DMS153 (cell line): ENCODE measurements around the gene HLA-DPA1.
"Not testable (repeated sequence)": the region's sequence is repeated elsewhere in the genome, so short reads cannot be mapped to it uniquely, and the experiment has no call there.

Source experiments
- DNase-seq: peaks from one replicate; lab custom pipeline; 2025; lab: John Stamatoyannopoulos, UW

HLA-DPA1 gene

DNA sequence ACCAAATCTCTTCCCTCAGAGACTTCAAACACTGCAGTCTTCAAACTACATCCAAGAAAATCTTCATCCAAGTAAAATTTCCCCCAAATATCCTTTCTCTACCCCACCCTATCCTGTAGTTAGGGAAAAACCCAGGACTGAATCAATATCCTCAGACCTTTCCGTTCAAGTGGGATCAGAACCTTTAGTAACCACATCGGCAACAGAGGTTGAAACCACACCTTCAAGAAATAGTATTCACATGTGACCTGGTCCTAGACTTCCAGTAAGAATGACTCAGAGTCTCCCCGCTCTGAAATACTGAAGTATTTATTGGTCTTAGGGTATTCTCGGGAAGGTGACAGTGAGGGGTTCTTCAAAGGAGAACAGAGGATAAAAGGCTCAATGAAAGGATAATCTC is 8.7 kb downstream of the HLA-DPA1 start:
- no peak for DNase-seq

DNA sequence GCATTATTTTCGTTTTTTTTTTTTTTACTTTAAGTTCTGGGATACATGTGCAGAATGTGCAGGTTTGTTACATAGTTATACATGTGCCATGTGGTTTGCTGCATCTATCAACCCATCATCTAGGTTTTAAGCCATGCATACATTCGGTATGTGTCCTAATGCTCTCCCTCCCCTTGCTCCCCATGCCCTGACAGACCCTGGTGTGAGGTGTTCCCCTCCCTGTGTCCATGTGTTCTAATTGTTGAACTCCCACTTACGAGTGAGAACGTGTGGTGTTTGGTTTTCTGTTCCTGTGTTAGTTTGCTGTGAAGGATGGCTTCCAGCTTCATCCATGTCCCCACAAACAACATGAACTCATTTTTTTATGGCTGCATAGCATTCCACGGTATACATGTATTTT is 10.0 kb downstream of the HLA-DPA1 start:
- not testable (repeated sequence) for DNase-seq

DNA sequence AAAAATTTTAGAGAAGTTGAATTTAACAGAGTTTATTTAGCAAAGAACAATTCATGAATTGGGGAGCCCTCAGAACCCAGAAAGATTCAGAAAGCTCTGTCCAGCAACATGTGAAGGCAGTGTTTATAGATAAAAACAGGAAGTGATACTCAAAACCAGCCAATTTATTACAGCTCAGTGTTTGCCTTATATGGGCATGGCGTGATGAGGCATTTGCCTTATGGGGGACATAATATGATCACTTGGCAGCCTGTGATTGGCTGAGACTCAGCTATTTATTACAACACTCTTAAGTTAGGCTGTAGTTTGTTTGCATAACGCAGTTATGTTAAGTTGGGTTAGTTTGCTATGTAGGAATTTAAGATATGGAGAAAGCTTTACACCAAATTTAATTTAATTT is 11.5 kb downstream of the HLA-DPA1 start:
- DNase-seq, result no peak

DNA sequence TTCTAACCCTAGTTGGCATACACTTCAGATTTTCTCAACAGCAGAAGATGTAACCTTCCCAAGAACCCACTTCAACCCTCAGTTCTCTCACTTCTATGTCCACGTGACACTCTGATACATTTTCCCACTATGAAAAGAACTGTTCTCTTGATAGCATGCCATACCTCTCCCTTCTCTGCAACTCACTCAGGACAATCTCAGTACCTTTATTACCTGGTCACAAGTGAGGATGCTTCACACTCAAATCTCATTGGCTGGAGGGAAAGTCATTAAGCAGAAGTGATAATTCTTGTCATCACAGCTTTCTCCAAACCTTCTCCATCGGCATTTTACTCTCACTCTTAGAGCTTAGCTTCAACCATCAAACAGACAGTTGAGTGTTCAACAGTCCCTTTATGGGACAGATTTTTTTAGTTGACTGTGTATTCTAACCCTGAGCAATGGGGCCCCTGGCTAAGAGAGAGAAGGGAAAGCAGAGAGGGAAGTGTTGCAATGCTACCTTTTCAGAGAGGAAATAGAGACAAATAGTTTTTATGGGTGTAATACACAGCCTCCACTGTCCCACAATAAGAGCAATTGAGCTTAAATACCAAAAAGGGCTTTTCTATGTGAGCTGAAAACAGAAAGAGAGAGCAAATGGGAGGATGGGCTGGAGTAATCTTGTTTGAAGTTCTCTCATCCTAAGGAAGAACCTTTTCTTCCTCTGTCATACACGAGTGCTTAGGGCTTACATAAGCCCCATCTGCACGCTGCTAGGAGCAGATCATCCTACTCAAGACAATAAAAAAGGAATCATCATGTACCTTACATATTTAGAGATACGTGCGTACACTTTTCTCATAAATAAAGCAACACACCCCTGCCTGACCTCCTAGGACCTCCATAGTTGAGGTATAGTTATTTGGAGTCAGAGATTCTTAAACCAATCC is 16.0 kb downstream of the HLA-DPA1 start:
- no peak for DNase-seq

DNA sequence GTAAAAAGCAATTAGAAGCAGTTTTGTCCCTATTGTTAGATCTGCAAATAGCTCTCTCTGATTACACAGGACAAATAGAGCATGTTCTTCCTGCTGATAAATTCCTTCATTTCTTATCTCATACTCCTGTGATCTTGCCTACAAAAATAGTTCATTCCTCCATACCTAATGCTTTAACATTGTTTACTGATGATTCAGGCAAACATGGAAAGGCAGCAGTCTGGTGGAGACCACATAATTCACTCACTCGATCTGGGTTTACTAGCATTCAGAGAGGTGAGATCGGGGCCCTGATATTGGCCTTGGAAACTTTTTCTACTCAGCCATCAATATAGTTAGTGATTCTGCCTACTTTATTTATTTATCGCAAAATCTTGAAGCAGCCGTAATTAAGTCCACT is 20.2 kb downstream of the HLA-DPA1 start:
- no peak for DNase-seq

DNA sequence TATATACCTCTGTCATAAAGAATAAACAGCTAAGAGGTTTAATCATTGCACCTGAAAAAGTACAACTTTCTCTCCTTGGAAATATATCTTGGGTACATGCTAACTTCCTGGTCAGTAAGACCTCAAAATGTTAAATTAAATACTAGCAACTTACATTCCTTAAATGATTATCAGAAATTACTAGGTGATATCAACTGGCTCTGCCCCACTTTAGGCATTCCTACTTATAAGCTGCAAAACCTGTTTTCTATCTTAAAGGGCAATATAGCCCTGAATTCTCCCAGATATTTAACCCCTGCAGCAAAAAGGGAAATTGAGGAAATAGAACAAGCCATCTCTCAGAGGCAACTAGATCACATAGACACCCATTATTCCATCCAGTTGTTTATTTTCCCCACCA is 20.8 kb downstream of the HLA-DPA1 start:
- DNase-seq, result no peak

DNA sequence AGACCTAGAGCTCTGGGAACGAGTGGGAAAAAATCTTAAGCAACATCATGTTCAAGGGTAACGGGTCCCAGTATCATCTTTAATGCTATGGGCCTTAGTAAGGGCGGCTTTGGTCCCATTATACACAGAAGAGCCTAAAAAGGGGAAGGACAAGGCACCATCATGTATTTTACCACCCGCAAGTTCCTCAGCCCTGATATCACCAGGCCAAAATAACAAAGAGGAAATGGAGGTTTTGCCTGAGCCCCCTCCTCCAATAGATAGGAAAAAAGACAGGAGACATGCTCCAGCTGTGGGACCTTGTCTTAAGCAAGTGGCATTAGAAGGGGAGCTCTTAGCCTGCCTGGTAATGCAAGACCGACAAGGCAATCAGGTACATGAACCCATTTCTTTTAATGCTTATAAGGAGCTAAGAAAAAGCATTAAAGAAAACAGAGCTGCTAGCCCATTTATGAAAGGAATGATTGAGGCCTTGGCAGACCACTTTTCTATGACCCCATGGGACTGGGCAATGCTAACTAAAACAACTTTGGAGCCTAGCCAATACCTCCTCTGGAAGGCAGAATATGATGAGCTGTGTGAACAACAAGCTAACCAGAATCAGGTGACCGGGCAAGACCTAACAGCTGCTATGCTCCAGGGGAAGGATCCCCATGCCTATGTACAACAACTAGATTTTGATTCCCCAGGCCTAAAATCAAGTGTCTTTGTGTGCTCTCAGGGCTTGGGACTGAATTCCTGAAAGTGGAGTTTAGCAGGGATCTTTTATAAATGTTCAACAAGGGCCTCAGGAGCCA is 23.2 kb downstream of the HLA-DPA1 start:
- DNase-seq, result no peak

DNA sequence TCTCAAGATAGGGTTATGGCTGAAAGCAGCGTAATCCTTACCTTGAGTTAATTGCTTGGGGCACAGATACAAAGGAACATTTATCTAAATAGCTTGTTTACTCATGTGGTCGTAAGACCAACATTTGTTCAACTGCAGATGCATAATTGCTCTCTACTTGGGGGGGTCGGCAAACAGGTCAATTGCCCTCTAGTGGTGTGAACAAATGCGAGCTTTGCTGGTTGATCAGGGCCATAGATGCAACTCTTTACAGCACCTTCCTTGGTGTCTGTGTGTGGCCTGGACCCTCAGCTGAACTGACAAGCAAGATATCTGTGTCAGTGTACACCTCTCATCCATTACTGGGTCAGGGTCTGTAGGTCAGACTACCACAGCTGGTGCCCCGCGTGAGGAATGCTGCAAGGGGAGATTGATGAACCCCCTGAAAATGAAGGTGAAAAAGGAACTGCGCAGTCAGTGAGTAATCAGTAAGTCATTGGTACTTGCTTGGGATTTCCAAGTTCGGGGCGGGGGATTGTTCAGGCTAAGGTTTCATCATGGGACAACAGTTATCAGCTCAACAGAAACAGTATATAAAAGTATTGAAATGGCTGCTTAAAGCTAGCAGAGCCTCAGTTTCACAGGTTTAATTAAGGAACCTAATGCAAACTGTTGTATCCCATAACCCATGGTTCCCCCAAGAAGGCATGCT is 24.0 kb downstream of the HLA-DPA1 start:
- DNase-seq, result no peak

DNA sequence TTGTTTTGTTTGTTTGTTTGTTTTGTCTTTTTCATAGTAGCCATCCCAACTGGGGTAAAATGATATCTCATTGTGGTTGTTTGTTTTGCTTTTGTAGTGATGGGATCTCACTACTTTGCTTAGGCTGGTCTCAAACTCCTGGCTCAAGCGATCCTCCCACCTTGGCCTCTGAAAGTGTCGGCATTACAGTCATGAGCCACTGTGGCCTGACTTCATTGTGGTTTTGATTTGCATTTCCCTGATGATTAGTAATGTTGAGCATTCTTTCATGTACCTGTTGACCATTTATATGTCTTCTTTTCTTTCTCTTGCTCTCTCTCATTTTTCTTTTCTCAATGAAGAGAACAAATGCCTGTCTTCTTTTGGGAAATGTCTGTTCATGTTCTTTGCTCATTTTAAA is 33.3 kb downstream of the HLA-DPA1 start:
- DNase-seq, result no peak

DNA sequence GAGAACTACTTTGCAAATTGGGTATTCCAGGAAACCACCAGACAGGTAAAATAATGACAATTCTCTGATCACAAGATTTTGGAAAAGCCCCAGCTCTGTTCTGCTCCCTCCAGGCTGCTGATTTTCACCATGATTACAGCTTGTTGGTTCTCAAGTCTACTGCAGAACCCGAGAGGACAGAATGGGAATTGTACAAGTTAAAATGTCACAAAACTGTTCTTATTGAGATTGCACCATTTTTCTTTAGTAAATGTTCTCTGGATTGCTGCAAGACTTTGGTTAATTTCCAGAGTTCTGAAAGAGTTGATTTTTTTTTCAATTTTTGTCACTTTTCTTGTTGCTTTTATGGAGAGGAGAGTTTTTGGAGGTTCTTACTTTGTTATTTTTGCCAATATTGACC is 36.9 kb downstream of the HLA-DPA1 start:
- DNase-seq, result no peak

DNA sequence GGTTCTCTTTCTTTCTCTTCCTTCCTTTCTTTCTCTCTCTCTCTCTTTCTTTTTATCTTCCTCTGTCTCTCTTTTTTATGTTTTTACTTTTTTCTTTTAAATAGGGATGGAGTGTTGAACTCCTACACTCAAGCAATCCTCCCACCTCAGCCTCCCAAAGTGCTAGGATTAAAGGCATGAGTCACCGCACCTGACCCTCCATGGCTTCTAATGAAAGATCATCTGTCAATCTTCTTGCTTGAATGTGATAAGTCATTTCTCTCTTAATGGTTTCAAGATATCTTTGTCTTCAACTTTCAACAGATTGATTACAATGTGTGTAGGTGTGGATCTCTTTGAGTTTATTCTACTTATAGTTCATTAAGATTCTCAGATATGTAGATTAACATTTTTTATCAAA is 38.9 kb downstream of the HLA-DPA1 start:
- DNase-seq, result no peak

DNA sequence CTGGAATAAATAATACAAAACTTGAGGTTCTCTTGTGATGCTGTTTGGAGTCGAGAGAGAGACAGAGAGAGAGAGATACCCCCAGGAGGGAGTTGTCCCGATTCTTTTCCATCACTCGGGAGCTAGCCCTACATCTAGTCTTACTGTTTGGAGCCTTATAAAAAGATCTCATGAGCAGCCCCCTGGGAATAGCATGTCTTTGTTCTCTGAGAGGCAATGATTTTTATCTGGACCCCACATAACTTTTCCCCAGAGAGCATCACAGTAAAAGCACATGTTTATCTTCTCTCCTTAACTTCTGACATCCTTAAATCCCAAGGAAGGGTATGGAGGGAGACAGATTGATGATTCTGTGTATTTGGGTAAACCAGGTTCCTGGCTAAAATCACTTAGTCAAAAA is 43.2 kb downstream of the HLA-DPA1 start:
- no peak for DNase-seq

DNA sequence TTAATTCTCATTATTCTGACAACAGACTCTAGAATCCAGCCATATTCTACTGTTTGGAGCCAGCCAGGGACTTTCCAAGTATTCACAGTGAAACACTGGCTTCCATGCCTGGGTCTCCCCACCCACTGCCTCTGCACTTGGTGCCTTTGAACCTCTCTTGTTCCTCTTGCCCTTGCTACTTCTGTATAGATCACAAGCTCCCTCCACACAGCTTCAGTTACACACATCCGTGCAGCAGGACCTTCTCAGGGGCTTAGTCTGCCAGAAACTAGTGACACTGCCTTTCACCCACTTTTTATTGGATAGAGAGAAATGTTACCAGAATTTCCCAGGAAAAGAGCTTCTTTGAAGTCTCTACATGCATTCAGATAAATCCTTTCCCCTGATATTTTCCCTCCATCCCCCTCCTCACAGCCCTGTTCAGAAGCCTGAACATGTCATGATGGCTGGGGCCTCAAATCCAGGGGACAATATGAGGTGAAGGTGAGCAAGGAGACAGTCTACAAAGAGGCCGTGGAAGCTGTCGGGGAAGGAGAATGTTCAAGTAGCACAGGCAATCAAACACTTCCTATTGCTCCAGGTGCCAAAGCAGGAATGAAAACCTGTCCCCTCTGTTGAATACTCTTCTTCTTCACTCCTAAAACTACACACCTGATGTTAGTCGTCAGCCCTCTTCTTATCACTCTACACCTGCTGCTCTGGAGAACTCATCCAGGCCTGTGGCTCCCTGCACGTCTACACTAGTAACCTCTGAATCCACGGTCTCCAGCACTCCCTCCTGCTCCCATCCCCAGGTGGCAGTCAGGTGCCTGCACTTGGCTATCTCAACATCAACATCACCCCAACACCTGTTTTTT is 43.9 kb downstream of the HLA-DPA1 start:
- no peak for DNase-seq

DNA sequence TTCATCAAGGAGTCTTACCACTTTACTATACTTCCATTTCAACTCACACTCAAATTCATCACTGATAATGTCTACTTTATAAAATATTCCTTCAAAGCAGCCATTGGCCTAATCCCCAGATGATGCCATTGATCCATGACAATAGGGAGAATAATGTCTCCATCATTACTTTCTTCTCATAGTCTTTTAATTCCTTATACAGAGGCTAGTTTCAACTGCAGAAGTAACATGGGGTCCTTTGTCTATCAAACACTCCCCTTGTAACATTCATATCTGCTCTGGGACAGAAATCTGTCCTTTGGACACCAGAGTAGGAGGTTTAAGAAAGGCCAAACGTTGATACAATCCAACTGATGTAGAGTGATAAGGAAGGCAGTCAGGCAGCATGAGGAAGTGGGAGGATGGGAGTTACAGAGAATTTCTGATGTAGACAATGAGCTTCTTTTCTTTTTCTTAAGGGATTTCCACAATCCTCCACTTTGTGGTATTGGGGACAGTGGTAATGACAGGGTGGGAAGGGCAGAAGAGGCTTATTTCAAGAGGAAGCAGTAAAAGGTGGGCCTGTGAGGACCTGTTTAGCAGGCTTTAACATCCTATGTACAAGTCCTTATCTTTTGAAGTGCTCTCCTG is 45.1 kb downstream of the HLA-DPA1 start:
- no peak for DNase-seq

DNA sequence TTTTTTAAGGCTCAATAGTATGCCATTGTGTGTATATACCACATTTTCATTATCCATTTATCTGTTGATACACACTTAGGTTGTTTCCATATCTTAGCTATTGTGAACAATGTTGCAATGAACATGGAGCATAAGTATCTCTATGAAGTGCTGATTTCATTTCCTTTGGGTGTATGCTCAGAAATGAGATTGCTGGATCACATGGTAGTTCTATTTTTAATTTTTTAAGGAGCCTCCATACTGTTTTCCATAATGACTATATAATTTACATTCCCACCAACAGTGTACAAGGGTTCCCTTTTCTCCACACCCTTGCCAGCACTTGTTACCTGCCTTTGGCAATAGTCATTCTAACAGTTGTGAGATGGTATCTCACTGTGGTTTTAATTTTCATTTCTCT is 48.9 kb downstream of the HLA-DPA1 start:
- no peak for DNase-seq

DNA sequence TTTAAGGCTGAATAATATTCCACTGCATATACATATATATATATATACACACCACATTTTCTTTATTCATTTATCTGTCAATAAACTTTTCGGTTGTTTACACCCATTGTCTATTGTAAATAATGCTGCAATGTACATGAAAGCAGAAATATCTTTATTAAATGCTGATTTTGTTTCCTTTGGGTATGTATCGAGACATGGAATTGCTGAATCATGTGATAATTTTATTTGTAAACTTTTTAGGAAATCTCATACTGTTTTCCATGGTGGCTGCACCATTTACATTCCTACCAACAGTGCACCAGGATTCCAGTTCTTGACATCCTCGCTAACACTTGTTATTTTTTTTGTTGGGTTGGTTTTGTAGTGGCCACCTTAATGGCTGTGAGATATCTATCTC is 49.9 kb downstream of the HLA-DPA1 start:
- no peak for DNase-seq

DNA sequence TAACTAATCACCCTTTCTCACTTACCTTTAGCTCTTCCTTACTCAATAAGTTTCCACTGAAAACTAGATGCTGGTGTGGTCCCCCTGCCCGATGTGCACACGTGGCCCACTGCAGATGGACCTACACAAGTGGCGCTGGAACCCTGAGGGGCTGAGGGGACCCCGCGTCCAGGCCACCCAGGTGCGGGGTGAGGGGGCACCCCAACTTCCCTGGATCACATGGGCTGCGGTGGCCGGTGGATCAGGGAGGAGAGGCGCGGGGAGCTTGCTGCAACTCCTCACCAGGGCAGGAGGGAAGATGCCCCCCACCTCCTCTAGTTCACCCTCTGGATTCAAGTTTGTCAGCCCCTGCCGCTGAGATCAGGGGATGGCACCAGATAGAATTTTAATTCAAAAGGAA is 51.5 kb downstream of the HLA-DPA1 start:
- no peak for DNase-seq

DNA sequence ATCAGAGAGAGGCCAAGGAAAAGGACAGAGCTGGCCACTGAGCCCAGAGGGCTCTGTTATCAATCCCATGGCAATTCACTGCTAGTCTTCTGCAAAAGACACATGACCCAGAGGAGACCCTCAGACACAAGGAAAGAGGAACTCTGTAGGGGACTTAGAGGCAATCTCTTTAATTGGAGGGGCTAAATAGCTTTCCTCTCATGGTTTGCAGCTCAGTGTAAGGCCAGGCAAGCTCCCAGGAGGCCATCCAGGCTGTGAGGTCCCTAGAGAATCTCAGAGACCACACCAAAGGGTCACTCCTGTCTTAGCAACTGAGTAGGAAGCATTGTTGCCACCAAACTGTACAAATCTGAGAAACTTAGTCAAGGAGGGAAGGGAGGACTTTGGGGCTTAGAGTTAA is 54.1 kb downstream of the HLA-DPA1 start:
- no peak for DNase-seq

DNA sequence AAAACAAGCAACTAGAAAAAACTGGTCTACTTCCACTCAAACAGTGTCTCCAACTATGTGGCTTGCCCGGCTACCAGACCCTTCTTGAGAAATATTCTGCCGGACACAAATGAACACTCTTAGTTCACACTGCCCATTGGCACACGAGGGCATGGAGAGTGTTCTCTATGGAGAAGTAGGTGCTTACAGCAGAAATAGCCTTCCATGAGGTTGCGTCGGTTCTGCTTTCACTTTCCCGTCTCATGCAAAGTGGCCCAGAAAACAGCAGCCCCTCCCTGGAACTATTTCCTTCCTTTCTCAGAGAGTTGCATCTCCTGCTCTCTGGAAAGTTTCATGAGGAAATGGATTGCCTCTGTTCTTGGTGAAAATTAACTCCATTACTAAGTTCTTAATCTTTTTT is 54.5 kb downstream of the HLA-DPA1 start:
- no peak for DNase-seq

DNA sequence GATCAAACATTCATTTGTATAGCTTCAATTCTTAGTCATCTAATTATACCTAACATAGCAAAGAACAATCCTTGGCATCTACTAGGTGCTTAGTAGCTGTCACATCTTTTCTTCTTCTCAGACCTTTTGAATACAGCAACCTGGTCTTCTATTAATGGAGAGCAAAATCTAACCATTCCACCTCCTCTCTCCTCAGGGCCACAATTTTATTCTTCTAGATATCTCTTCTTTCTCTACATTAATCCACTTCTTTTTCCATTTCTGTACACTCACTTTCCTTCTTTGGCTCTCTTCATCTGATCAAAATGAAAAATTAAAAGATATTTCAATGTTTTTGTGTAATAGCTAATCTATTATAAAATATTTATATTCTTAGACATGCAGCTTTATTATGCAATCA is 55.0 kb downstream of the HLA-DPA1 start:
- no peak for DNase-seq

DNA sequence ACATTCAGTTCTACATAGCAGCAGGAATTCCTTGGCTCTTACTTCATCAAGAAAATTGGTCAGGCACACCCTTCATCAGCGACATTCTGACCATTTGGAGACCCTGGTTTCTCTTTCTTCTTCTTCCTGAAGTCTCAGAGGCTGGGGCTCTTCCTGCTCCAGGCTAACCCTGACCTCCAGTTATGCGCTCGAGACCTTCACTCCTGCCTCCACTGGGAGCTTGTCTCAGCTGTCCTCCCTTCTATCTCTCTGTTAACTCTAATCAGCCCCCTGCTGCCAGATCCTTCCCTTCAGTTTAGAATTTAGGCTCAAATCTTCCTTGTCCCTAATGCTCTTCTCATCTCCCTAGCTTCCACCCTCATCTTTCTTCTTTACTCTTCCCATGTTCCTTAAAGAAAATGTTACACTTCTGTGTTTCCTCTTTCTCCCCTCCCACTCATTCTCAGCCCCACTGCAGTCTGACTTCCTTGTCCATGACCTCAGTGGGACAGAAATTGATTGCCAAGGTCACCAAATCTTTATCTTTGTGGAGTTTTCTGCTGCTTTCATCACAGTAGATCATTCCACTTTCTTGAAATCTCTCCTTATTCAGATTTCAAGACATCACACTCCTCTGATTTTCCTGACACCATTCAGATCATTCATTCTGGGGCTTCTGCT is 55.6 kb downstream of the HLA-DPA1 start:
- no peak for DNase-seq
